OCI-LY1 (cell line): ENCODE data around the gene CFAP141.

Experiments used
- H2AFZ ChIP-seq: fragments of 200-600 bp; sonication (generic), shearing (Covaris generic); 2 replicates; pipeline ENCODE4 v1.6.0; 2014; ENCODE audit warnings: antibody characterized with exemption, mild to moderate bottlenecking, low read length
- H3F3A ChIP-seq: fragments of 200-600 bp; sonication (generic), shearing (Covaris generic); 2 replicates; pipeline ENCODE4 v1.6.0; 2014; ENCODE audit warnings: mild to moderate bottlenecking, antibody characterized with exemption, low read length, moderate library complexity; ENCODE audit not compliant: insufficient read depth
- H3K27ac ChIP-seq: fragments of 200-600 bp; sonication (generic); 2 replicates; pipeline ENCODE4 v1.5.1; 2014; ENCODE audit warnings: low read length, mixed run types, mild to moderate bottlenecking, low read depth; ENCODE audit not compliant: poor library complexity, severe bottlenecking
- H3K27me3 ChIP-seq: fragments of 200-600 bp; sonication (generic); 2 replicates; pipeline ENCODE4 v1.6.0; 2014; ENCODE audit warnings: antibody characterized with exemption, mild to moderate bottlenecking, low read length, moderate library complexity; ENCODE audit not compliant: insufficient read depth
- H3K36me3 ChIP-seq: fragments of 200-600 bp; sonication (generic); 2 replicates; pipeline ENCODE4 v1.6.1; 2014; ENCODE audit warnings: mild to moderate bottlenecking, antibody characterized with exemption, low read length, moderate library complexity, mixed read lengths; ENCODE audit not compliant: insufficient read depth
- H3K4me1 ChIP-seq: fragments of 200-600 bp; sonication (generic); 2 replicates; pipeline ENCODE4 v1.5.1; 2014; ENCODE audit warnings: mild to moderate bottlenecking, low read length, moderate library complexity; ENCODE audit not compliant: insufficient read depth, severe bottlenecking
- H3K4me2 ChIP-seq: fragments of 200-600 bp; sonication (generic), shearing (Covaris generic); 2 replicates; pipeline ENCODE4 v1.6.1; 2014; ENCODE audit warnings: low read length
- H3K4me3 ChIP-seq: fragments of 200-600 bp; sonication (generic); 2 replicates; pipeline ENCODE4 v1.5.1; 2014; ENCODE audit warnings: low read length, low read depth, mild to moderate bottlenecking, mixed read lengths; ENCODE audit not compliant: poor library complexity, severe bottlenecking
- H3K79me2 ChIP-seq: fragments of 200-600 bp; shearing (Covaris generic); 2 replicates; pipeline ENCODE4 v1.6.1; 2016; ENCODE audit warnings: mixed run types, low read length, mixed read lengths; ENCODE audit not compliant: insufficient read depth
- H3K9ac ChIP-seq: fragments of 200-600 bp; sonication (generic), shearing (Covaris generic); 2 replicates; pipeline ENCODE4 v1.6.1; 2014; ENCODE audit warnings: mild to moderate bottlenecking, low read length, mixed read lengths
- H3K9me2 ChIP-seq: fragments of 200-600 bp; sonication (generic), shearing (Covaris generic); 2 replicates; pipeline ENCODE4 v1.6.1; 2014; ENCODE audit warnings: low read depth, mild to moderate bottlenecking, low read length, mixed read lengths
- H3K9me3 ChIP-seq: fragments of 200-600 bp; shearing (Covaris generic); 2 replicates; pipeline ENCODE4 v1.6.1; 2014; ENCODE audit warnings: low read length, mixed read lengths
- H4K20me1 ChIP-seq: fragments of 200-600 bp; sonication (generic), shearing (Covaris generic); 2 replicates; pipeline ENCODE4 v1.6.0; 2016; ENCODE audit warnings: mild to moderate bottlenecking, low read length; ENCODE audit not compliant: insufficient read depth
- CTCF ChIP-seq: fragments of 200-600 bp; sonication (generic), shearing (Covaris generic); IDR thresholded peaks from 2 replicates; pipeline ENCODE4 v1.5.1; 2017; ENCODE audit warnings: mild to moderate bottlenecking, antibody characterized with exemption, low read length, moderate library complexity, mixed read lengths
- EZH2 ChIP-seq: fragments of 200-600 bp; sonication (generic), shearing (Covaris generic); IDR thresholded peaks from 2 replicates; pipeline ENCODE4 v1.8.0; 2017; ENCODE audit warnings: borderline replicate concordance, mixed run types, mild to moderate bottlenecking, antibody characterized with exemption, low read length, moderate library complexity, mixed read lengths

CFAP141 gene

DNA sequence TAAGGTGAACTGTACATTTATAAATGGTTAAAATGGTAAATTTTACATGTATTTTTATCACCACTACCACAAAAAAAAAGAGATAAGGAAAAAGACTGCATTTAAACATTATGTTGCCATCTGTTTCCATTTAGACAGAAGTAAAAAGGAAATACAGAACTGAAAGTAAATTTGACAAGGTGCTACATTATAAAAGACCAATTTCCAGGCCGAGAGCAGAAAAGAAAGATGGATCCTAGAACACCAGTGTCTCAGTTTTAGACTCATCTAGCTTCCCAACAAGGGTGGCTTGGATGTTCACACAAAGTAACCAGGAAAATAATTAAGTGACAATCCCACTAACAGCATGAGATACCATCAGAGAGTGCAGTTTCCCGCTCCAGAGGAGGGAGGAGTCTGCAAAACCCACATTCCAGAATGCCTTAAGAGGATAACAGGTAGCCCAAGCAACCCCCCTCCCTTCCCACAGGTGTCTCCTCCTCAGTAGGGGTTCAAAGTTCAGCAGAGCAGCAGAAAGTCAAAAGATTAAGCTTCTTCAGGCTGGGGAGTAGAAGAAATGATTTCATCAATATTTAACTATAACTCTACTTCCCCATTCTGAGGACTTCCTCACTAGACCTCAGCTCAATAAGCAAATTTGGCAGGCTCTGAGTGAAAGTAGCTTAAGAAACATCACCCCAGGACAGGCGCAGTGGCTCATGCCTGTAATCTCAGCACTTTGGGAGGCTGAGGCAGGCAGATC, 26.0 kb downstream of the CFAP141 start:
- H3K4me1 ChIP-seq = peaks cover 50% of the 10 kb centered on the region
- H4K20me1 ChIP-seq = no peaks in the 10 kb centered on the region
- H3K36me3 ChIP-seq = peaks cover 30% of the 10 kb centered on the region
- no peak for TF ChIP-seq CTCF
- TF ChIP-seq EZH2 = no peak
- H3K9ac ChIP-seq = peak overlapping the region; percentile 35; the same call in 1 of the 2 replicates
- no peaks in the 10 kb centered on the region for H3K9me2 ChIP-seq
- H3K9me3 ChIP-seq = no peaks in the 10 kb centered on the region
- peak overlapping the region; percentile 43 for H3K4me3 ChIP-seq
- H3K27me3 ChIP-seq = no peaks in the 10 kb centered on the region; the same call in 1 of the 2 replicates
- no peaks in the 10 kb centered on the region for H3F3A ChIP-seq
- H3K79me2 ChIP-seq = peaks cover 67% of the 10 kb centered on the region
- peak overlapping the region; percentile 71 for H3K27ac ChIP-seq
- H3K4me2 ChIP-seq = peak overlapping the region; percentile 62
- no peak overlapping the region for H2AFZ ChIP-seq

DNA sequence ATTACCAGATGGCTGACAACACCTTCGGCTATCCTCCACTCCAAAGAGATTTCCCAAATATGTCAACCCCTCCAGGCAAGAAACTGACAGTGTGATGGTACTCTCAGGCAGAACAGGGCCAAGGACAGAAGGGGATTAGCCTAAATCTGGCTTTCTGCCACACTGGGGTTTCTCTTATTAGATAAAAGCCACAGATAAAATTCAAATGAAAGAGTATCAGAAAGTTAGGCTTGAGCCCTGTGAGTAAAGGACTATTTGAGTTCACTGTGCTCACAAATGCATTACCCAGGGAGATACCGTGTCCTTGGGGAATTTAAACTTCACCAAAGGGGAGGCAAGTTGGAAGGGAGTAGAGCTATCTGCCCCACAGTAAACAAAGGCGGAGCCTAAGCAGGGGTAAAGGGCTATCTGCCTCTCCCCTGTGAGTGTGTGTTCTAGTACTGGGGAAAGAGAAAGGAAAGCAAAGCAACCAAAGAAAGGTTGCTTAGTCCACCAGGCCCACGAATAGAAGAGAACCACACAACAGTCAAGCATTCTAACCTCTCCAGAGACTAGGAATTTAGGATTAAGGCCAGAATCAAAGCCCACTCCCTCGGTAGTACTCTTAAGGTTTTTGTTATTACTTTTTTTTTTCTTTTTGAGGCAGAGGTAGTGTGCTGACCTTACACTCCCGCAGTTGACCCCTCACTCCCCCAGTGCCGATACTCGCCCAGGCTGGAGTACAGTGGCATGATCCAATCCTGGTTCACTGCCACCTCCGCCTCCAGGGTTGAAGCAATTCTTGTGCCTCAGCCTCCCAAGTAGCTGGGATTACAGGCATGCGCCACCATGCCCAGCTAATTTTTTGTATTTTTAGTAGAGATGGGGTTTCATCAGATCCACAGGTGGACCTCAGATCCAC, 27.0 kb downstream of the CFAP141 start:
- no peaks in the 10 kb centered on the region for H3K9me2 ChIP-seq
- H3K36me3 ChIP-seq = peaks cover 38% of the 10 kb centered on the region
- H3F3A ChIP-seq = no peaks in the 10 kb centered on the region
- peaks cover 50% of the 10 kb centered on the region for H3K4me1 ChIP-seq
- H3K4me3 ChIP-seq = no peak overlapping the region
- H2AFZ ChIP-seq = no peak overlapping the region
- H3K9ac ChIP-seq = no peak overlapping the region; the same call in 1 of the 2 replicates
- peaks cover 67% of the 10 kb centered on the region for H3K79me2 ChIP-seq
- no peaks in the 10 kb centered on the region for H3K9me3 ChIP-seq
- no peaks in the 10 kb centered on the region for H4K20me1 ChIP-seq
- no peak for TF ChIP-seq EZH2
- TF ChIP-seq CTCF = no peak
- H3K27me3 ChIP-seq = no peaks in the 10 kb centered on the region
- H3K27ac ChIP-seq = peak overlapping the region; percentile 8
- H3K4me2 ChIP-seq = peak overlapping the region; percentile 62; the same call in 1 of the 2 replicates

- Histone ChIP-seq H3K9me3 (no peaks in the 10 kb centered on the region), H3K4me1 (peaks cover 42% of the 10 kb centered on the region), H3K9ac (no peak overlapping the region), H3K27me3 (no peaks in the 10 kb centered on the region), H4K20me1 (no peaks in the 10 kb centered on the region), H3K27ac (no peak overlapping the region), H3F3A (no peaks in the 10 kb centered on the region), H3K4me2 (peak overlapping the region; percentile 27; the same call in 1 of the 2 replicates), H3K36me3 (peaks cover 40% of the 10 kb centered on the region), H3K79me2 (peaks cover 67% of the 10 kb centered on the region), H3K4me3 (no peak overlapping the region), H3K9me2 (no peaks in the 10 kb centered on the region), H2AFZ (no peak overlapping the region)
- TF ChIP-seq EZH2 (no peak), CTCF (no peak)
Observed at GRCh38 chr1:154178013-154178412, 28.1 kb downstream of the CFAP141 start.
